HEK293 (cell line): Measurements from ENCODE around the gene COL5A1.

Experiments
- CTCF ChIA-PET: fragments of 350-600 bp; formaldehyde crosslinking; extraction: SDS; loops from one replicate; lab custom pipeline; 2021; ENCODE audit warnings: antibody characterized with exemption; lab: Yijun Ruan, JAX
- POLR2A ChIA-PET: fragments of 300-600 bp; formaldehyde crosslinking; extraction: SDS; loops from one replicate; lab custom pipeline; 2020; ENCODE audit warnings: antibody characterized with exemption, inconsistent platforms; lab: Yijun Ruan, JAX
- H3K27ac ChIP-seq: fragments of 200-500 bp; sonication (Bioruptor generic); 2 replicates; pipeline ENCODE4 v1.5.1; 2014; ENCODE audit warnings: low read depth, low read length, control low read depth, inconsistent platforms; ENCODE audit errors: extremely low read depth
- H3K36me3 ChIP-seq, 2 experiments: fragments of 200-500 bp in 1 of 2; sonication (Bioruptor generic) in 1 of 2; 1 replicate in 1 of 2; 2 replicates in 1 of 2; pipeline ENCODE4 v1.5.1; 2014 to 2017; ENCODE audit warnings: inconsistent platforms in 2 of 2, low read length in 2 of 2; ENCODE audit not compliant: control insufficient read depth in 2 of 2, insufficient read depth in 1 of 2
- H3K4me1 ChIP-seq: fragments of 200-500 bp; sonication (Bioruptor generic); 2 replicates; pipeline ENCODE4 v1.5.1; 2014; ENCODE audit warnings: mild to moderate bottlenecking, low read length, inconsistent platforms; ENCODE audit not compliant: control insufficient read depth, insufficient read depth
- H3K4me3 ChIP-seq: 2 replicates; pipeline ENCODE4 v1.5.1; 2011; ENCODE audit warnings: low read depth, mild to moderate bottlenecking, control low read depth, low read length, moderate library complexity
- H3K9me3 ChIP-seq: fragments of 200-500 bp; sonication (Bioruptor generic); 2 replicates; pipeline ENCODE4 v1.5.1; 2014; ENCODE audit warnings: low read depth, low read length, inconsistent platforms; ENCODE audit not compliant: control insufficient read depth, insufficient read depth
- BCL6B ChIP-seq: fragments of 450-650 bp; formaldehyde crosslinking; IDR thresholded peaks from 2 replicates; pipeline ENCODE4 v1.5.1; 2017; ENCODE audit warnings: missing biosample characterization, missing genetic modification characterization
- HOXA7 ChIP-seq: sonication (generic); formaldehyde crosslinking; IDR thresholded peaks from 2 replicates; pipeline ENCODE4 v1.8.1; 2022; ENCODE audit warnings: missing genetic modification reagents, borderline replicate concordance
- SCRT2 ChIP-seq: fragments of 450-650 bp; formaldehyde crosslinking; IDR thresholded peaks from 2 replicates; pipeline ENCODE4 v1.5.1; 2016; ENCODE audit warnings: missing biosample characterization, missing genetic modification characterization
- SP2 ChIP-seq: fragments of 450-650 bp; formaldehyde crosslinking; IDR thresholded peaks from 2 replicates; pipeline ENCODE4 v1.5.1; 2016; ENCODE audit warnings: missing biosample characterization, missing genetic modification characterization
- TRIM28 ChIP-seq: IDR thresholded peaks from 2 replicates; pipeline ENCODE4 v1.6.1; 2011; ENCODE audit warnings: low read length, control low read depth, borderline replicate concordance
- ZBTB1 ChIP-seq: fragments of 450-650 bp; formaldehyde crosslinking; IDR thresholded peaks from 2 replicates; pipeline ENCODE4 v1.5.1; 2016; ENCODE audit warnings: missing biosample characterization, missing genetic modification characterization
- ZBTB7A ChIP-seq: fragments of 450-650 bp; formaldehyde crosslinking; IDR thresholded peaks from 2 replicates; pipeline ENCODE4 v1.5.1; 2016; ENCODE audit warnings: low read depth, missing biosample characterization, missing genetic modification characterization
- ZFHX2 ChIP-seq: fragments of 450-650 bp; formaldehyde crosslinking; conservative IDR thresholded peaks from 2 replicates; pipeline ENCODE4 v1.5.1; 2016; ENCODE audit warnings: missing biosample characterization, missing genetic modification characterization
- ZNF114 ChIP-seq: fragments of 450-650 bp; formaldehyde crosslinking; IDR thresholded peaks from 2 replicates; pipeline ENCODE4 v1.5.0; 2017; ENCODE audit warnings: missing biosample characterization, missing genetic modification characterization
- ZNF16 ChIP-seq: fragments of 450-650 bp; formaldehyde crosslinking; IDR thresholded peaks from 2 replicates; pipeline ENCODE4 v1.5.1; 2016; ENCODE audit warnings: low read depth, missing biosample characterization, missing genetic modification characterization
- ZNF169 ChIP-seq: fragments of 450-650 bp; formaldehyde crosslinking; IDR thresholded peaks from 2 replicates; pipeline ENCODE4 v1.5.1; 2016; ENCODE audit warnings: missing biosample characterization, missing genetic modification characterization
- ZNF311 ChIP-seq: fragments of 450-650 bp; formaldehyde crosslinking; IDR thresholded peaks from 2 replicates; pipeline ENCODE4 v1.5.1; 2017; ENCODE audit warnings: missing biosample characterization, missing genetic modification characterization, borderline replicate concordance
- ZNF558 ChIP-seq: fragments of 450-650 bp; formaldehyde crosslinking; IDR thresholded peaks from 2 replicates; pipeline ENCODE4 v1.5.1; 2016; ENCODE audit warnings: missing biosample characterization, missing genetic modification characterization
- ZNF600 ChIP-seq: fragments of 450-650 bp; formaldehyde crosslinking; IDR thresholded peaks from 2 replicates; pipeline ENCODE4 v1.5.1; 2016; ENCODE audit warnings: missing biosample characterization, missing genetic modification characterization
- ZNF830 ChIP-seq: fragments of 450-650 bp; IDR thresholded peaks from 2 replicates; pipeline ENCODE4 v1.5.0; 2018; ENCODE audit warnings: missing biosample characterization, missing genetic modification characterization, low read depth, mild to moderate bottlenecking, moderate library complexity
- ZNF837 ChIP-seq: fragments of 450-650 bp; formaldehyde crosslinking; IDR thresholded peaks from 2 replicates; pipeline ENCODE4 v1.5.1; 2016; ENCODE audit warnings: missing biosample characterization, missing genetic modification characterization
- ZSCAN5A ChIP-seq: fragments of 450-650 bp; formaldehyde crosslinking; IDR thresholded peaks from 2 replicates; pipeline ENCODE4 v1.5.1; 2016; ENCODE audit warnings: missing biosample characterization, missing genetic modification characterization
- TF ChIP-seq, protein P1 (sequence below): fragments of 450-650 bp; formaldehyde crosslinking; IDR thresholded peaks from 2 replicates; pipeline ENCODE4 v1.5.0; 2017; ENCODE audit warnings: missing biosample characterization, missing genetic modification characterization, borderline replicate concordance
- TF ChIP-seq, protein P2 (sequence below): fragments of 450-650 bp; formaldehyde crosslinking; IDR thresholded peaks from 2 replicates; pipeline ENCODE4 v1.5.1; 2016; ENCODE audit warnings: missing biosample characterization, missing genetic modification characterization, borderline replicate concordance
- TF ChIP-seq, protein P3 (sequence below): fragments of 450-650 bp; formaldehyde crosslinking; IDR thresholded peaks from 2 replicates; pipeline ENCODE4 v1.5.1; 2017; ENCODE audit warnings: missing biosample characterization, missing genetic modification characterization

Gene COL5A1

DNA sequence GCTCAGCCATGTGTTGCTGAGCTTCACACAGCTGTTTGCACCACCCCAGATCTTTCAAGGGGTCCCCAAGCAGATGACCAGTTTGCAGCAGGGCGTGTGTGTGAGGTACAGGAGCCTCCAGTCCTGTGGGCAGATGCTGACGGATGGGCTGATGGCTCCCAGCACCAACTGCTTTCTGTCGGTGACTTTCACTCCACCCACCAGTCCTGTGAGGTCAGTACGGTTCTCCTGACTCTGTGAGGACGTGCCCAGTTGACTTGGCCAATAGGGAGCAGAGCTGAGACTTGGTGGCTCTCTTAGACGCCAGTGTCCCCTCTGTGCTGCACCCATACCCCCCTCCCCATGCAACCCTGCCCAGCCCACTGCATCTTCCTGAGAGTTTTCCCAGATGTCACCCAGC, 19.7 kb downstream of the COL5A1 start:
- no peaks in the 10 kb centered on the region for H3K36me3 ChIP-seq
- no peak overlapping the region for H3K4me3 ChIP-seq
- TF ChIP-seq ZNF830 (tag by site-specific recombination) (no peak), ZNF16 (tag by site-specific recombination) (no peak), ZNF169 (tag by site-specific recombination) (no peak), ZNF311 (tag by site-specific recombination) (no peak), TRIM28 (no peak), ZFHX2 (tag by site-specific recombination) (no peak), ZBTB7A (tag by site-specific recombination) (no peak), SCRT2 (tag by site-specific recombination) (no peak), ZSCAN5A (tag by site-specific recombination) (no peak), ZBTB1 (tag by site-specific recombination) (no peak), SP2 (tag by site-specific recombination) (no peak), ZNF114 (no peak), ZNF600 (tag by site-specific recombination) (no peak), ZNF837 (tag by site-specific recombination) (no peak), ZNF558 (tag by site-specific recombination) (no peak), HOXA7 (no peak), BCL6B (tag by site-specific recombination) (no peak)
- TF ChIP-seq, protein P1, sequence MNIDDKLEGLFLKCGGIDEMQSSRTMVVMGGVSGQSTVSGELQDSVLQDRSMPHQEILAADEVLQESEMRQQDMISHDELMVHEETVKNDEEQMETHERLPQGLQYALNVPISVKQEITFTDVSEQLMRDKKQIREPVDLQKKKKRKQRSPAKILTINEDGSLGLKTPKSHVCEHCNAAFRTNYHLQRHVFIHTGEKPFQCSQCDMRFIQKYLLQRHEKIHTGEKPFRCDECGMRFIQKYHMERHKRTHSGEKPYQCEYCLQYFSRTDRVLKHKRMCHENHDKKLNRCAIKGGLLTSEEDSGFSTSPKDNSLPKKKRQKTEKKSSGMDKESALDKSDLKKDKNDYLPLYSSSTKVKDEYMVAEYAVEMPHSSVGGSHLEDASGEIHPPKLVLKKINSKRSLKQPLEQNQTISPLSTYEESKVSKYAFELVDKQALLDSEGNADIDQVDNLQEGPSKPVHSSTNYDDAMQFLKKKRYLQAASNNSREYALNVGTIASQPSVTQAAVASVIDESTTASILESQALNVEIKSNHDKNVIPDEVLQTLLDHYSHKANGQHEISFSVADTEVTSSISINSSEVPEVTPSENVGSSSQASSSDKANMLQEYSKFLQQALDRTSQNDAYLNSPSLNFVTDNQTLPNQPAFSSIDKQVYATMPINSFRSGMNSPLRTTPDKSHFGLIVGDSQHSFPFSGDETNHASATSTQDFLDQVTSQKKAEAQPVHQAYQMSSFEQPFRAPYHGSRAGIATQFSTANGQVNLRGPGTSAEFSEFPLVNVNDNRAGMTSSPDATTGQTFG: no peak
- TF ChIP-seq, protein P2, sequence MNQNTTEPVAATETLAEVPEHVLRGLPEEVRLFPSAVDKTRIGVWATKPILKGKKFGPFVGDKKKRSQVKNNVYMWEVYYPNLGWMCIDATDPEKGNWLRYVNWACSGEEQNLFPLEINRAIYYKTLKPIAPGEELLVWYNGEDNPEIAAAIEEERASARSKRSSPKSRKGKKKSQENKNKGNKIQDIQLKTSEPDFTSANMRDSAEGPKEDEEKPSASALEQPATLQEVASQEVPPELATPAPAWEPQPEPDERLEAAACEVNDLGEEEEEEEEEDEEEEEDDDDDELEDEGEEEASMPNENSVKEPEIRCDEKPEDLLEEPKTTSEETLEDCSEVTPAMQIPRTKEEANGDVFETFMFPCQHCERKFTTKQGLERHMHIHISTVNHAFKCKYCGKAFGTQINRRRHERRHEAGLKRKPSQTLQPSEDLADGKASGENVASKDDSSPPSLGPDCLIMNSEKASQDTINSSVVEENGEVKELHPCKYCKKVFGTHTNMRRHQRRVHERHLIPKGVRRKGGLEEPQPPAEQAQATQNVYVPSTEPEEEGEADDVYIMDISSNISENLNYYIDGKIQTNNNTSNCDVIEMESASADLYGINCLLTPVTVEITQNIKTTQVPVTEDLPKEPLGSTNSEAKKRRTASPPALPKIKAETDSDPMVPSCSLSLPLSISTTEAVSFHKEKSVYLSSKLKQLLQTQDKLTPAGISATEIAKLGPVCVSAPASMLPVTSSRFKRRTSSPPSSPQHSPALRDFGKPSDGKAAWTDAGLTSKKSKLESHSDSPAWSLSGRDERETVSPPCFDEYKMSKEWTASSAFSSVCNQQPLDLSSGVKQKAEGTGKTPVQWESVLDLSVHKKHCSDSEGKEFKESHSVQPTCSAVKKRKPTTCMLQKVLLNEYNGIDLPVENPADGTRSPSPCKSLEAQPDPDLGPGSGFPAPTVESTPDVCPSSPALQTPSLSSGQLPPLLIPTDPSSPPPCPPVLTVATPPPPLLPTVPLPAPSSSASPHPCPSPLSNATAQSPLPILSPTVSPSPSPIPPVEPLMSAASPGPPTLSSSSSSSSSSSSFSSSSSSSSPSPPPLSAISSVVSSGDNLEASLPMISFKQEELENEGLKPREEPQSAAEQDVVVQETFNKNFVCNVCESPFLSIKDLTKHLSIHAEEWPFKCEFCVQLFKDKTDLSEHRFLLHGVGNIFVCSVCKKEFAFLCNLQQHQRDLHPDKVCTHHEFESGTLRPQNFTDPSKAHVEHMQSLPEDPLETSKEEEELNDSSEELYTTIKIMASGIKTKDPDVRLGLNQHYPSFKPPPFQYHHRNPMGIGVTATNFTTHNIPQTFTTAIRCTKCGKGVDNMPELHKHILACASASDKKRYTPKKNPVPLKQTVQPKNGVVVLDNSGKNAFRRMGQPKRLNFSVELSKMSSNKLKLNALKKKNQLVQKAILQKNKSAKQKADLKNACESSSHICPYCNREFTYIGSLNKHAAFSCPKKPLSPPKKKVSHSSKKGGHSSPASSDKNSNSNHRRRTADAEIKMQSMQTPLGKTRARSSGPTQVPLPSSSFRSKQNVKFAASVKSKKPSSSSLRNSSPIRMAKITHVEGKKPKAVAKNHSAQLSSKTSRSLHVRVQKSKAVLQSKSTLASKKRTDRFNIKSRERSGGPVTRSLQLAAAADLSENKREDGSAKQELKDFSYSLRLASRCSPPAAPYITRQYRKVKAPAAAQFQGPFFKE (tag by site-specific recombination): no peak
- TF ChIP-seq, protein P3, sequence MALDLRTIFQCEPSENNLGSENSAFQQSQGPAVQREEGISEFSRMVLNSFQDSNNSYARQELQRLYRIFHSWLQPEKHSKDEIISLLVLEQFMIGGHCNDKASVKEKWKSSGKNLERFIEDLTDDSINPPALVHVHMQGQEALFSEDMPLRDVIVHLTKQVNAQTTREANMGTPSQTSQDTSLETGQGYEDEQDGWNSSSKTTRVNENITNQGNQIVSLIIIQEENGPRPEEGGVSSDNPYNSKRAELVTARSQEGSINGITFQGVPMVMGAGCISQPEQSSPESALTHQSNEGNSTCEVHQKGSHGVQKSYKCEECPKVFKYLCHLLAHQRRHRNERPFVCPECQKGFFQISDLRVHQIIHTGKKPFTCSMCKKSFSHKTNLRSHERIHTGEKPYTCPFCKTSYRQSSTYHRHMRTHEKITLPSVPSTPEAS (tag by site-specific recombination): no peak
- CTCF ChIA-PET: interaction anchor here (0.6 to 3.2 kb wide), 10 partner anchors 10 to 490 kb away, joined by 3 to 18 read pairs (median 6); no protein-coding TSS in a partner anchor
- POLR2A ChIA-PET: no interaction called here
- no peaks in the 10 kb centered on the region for H3K4me1 ChIP-seq
- H3K27ac ChIP-seq: no peak overlapping the region
- H3K9me3 ChIP-seq: no peaks in the 10 kb centered on the region
